Chondrocyte (in vitro differentiated cells): Measurements from ENCODE around the gene KLHDC8B. TPM values are rescaled to one million over a fixed set of nuclear protein-coding genes. Genes with fewer than 3 reads are reported as not detected.
A peak's percentile ranks its signal among the peaks of the same experiment; 100 is the strongest.

Experiments used
- DNase-seq: peaks from one replicate; pipeline ENCODE4 v3.0.0; 2021; ENCODE audit warnings: mixed read lengths, low spot score
- H3K27ac Mint-ChIP-seq: one replicate; pipeline ENCODE4 v1.8.0; 2021; ENCODE audit warnings: mild to moderate bottlenecking, moderate library complexity, mixed read lengths; ENCODE audit not compliant: unreplicated experiment
- H3K27me3 Mint-ChIP-seq: 2 replicates; pipeline ENCODE4 v1.8.0; 2021; ENCODE audit warnings: low read depth, mixed read lengths
- H3K36me3 Mint-ChIP-seq: 2 replicates; pipeline ENCODE4 v1.8.0; 2021; ENCODE audit warnings: low read depth, mixed read lengths
- H3K4me1 Mint-ChIP-seq: 2 replicates; pipeline ENCODE4 v1.8.0; 2021; ENCODE audit warnings: low read depth, mild to moderate bottlenecking, mixed read lengths
- H3K4me3 Mint-ChIP-seq: one replicate; pipeline ENCODE4 v1.8.0; 2021; ENCODE audit warnings: mild to moderate bottlenecking, moderate library complexity, mixed read lengths; ENCODE audit not compliant: unreplicated experiment
- H3K9me3 Mint-ChIP-seq: 2 replicates; pipeline ENCODE4 v1.8.0; 2021; ENCODE audit warnings: low read depth, mixed read lengths
- total RNA-seq: library from RNA; stranded (reverse); gene quantifications from 3 replicates; pipeline ENCODE4 v1.2.1, GENCODE V29; 2021
- TF ChIP-seq, protein P1 (sequence below): fragments of 200-600 bp; sonication (generic); IDR thresholded peaks from 2 replicates; pipeline ENCODE4 v1.5.0; 2021; ENCODE audit warnings: antibody characterized with exemption, mild to moderate bottlenecking, moderate library complexity

Gene KLHDC8B
- total RNA-seq, 1 donor from 2014 or later: 35.1 TPM

DNA sequence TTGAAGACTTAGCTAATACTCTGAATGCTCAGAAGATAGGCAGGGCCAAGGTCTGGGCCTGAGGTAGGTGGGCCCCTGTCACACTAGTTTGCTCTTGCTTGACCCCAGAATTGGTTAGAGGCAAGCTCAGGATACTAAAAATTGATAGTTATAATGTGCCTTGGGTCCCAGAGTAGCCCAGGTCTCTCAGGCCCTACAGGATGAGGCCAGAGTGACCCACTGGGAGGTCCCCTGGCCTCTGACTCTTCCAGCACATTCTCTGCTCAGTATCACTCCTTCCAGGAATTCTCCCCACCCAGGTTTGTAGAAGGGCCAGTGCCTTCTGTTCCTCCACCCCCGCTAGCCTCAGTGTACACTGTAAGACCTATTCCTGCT is 667 bp upstream of the KLHDC8B start:
- no peak for DNase-seq
- Mint-ChIP-seq H3K4me1 (peaks cover 38% of the 10 kb centered on the region), H3K27me3 (no peaks in the 10 kb centered on the region), H3K4me3 (peak overlapping the region; percentile 90), H3K9me3 (no peaks in the 10 kb centered on the region), H3K27ac (peak overlapping the region; percentile 96), H3K36me3 (peaks cover 3% of the 10 kb centered on the region)
- TF ChIP-seq, protein P1, sequence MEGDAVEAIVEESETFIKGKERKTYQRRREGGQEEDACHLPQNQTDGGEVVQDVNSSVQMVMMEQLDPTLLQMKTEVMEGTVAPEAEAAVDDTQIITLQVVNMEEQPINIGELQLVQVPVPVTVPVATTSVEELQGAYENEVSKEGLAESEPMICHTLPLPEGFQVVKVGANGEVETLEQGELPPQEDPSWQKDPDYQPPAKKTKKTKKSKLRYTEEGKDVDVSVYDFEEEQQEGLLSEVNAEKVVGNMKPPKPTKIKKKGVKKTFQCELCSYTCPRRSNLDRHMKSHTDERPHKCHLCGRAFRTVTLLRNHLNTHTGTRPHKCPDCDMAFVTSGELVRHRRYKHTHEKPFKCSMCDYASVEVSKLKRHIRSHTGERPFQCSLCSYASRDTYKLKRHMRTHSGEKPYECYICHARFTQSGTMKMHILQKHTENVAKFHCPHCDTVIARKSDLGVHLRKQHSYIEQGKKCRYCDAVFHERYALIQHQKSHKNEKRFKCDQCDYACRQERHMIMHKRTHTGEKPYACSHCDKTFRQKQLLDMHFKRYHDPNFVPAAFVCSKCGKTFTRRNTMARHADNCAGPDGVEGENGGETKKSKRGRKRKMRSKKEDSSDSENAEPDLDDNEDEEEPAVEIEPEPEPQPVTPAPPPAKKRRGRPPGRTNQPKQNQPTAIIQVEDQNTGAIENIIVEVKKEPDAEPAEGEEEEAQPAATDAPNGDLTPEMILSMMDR: no peak

DNA sequence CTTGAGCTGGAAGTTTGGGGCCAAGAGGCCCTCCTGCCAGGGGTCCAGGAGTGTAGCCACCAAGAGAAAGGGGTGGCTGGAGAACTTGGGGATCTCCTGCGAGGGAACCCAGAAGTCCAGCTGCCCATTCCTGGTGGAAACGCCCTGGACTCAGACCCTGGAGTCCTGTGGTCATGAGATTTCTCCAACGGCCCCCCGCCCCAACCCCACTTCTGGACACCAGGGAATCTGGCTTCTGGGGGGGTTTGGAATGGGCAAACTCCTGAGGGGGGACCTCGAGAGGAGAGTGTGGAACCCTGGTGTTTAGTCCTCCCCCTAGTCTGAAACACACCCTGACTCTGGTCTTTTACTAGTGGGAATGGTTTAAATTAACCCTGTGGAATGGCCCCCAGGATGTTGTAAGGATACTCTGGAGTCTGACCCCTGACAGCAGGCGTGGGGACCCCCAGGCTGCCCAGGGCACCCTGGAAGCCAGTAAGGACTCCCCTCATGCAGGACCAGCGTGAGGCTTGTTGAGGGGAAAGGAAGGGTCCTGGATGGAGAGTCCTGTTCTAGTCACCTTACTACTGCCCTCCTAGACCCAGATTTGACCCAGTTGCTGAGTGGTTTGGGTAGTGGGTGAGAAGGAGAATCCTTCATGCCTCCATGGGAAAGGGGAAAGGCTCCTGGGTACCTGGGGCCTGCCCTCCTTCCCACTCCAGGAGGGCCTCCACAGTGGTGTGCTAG is 540 bp downstream of the KLHDC8B start:
- H3K27me3 Mint-ChIP-seq: no peaks in the 10 kb centered on the region
- no peak for DNase-seq
- H3K27ac Mint-ChIP-seq: peak overlapping the region; percentile 69
- H3K9me3 Mint-ChIP-seq: no peaks in the 10 kb centered on the region
- TF ChIP-seq, protein P1: no peak
- H3K4me1 Mint-ChIP-seq: peaks cover 31% of the 10 kb centered on the region
- H3K4me3 Mint-ChIP-seq: peak overlapping the region; percentile 90
- H3K36me3 Mint-ChIP-seq: peaks cover 3% of the 10 kb centered on the region

DNA sequence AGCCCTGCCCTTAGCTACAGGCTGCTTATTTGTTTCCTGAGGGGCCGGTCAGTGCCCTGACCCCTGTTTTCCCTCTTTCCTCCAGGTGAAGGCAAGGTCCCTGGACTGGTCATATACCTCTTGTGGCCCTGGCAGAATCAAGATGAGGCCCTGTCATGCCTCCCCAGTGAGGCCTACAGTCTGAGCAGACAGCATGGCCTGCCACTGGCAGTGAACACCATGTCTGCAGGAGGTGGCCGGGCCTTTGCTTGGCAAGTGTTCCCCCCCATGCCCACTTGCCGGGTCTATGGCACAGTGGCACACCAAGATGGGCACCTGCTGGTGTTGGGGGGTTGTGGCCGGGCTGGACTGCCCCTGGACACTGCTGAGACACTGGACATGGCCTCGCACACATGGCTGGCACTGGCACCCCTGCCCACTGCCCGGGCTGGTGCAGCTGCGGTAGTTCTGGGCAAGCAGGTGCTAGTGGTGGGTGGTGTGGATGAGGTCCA is 1.2 kb downstream of the KLHDC8B start:
- peaks cover 3% of the 10 kb centered on the region for H3K36me3 Mint-ChIP-seq
- no peak for DNase-seq
- H3K27ac Mint-ChIP-seq: peak overlapping the region; percentile 74
- no peaks in the 10 kb centered on the region for H3K9me3 Mint-ChIP-seq
- TF ChIP-seq, protein P1: no peak
- H3K4me1 Mint-ChIP-seq: peaks cover 31% of the 10 kb centered on the region
- peak overlapping the region; percentile 90 for H3K4me3 Mint-ChIP-seq
- H3K27me3 Mint-ChIP-seq: no peaks in the 10 kb centered on the region

GRCh38 chr3:49173116-49173791 is 1.9 kb downstream of the KLHDC8B start:
- TF ChIP-seq, protein P1: no peak
- Mint-ChIP-seq H3K4me1 (peaks cover 31% of the 10 kb centered on the region), H3K27me3 (no peaks in the 10 kb centered on the region), H3K9me3 (no peaks in the 10 kb centered on the region), H3K27ac (peak overlapping the region; percentile 83), H3K36me3 (peaks cover 3% of the 10 kb centered on the region), H3K4me3 (peak overlapping the region; percentile 90)
- no peak for DNase-seq

DNA sequence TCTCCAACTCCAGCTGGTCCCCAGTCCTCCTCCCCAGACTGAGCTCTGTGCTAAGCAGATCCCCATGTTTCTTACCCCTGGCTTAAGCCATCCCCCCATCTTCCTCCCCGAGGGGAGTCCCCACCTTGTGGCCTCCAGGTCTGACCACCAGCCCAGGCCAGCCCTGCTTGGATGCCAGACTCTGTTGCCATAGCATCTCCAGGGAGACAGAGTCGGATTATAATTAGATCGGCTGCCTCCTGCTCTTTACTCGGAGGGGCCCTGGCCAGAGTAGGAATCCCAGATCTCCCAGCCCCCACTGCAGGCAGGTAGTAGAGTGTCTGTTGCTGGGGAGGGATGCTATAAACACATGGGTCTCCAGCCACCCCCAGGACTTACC is 2.4 kb downstream of the KLHDC8B start:
- no peaks in the 10 kb centered on the region for H3K27me3 Mint-ChIP-seq
- TF ChIP-seq, protein P1: no peak
- peaks cover 31% of the 10 kb centered on the region for H3K4me1 Mint-ChIP-seq
- H3K36me3 Mint-ChIP-seq: peaks cover 3% of the 10 kb centered on the region
- no peak for DNase-seq
- H3K4me3 Mint-ChIP-seq: peak overlapping the region; percentile 49
- peak overlapping the region; percentile 83 for H3K27ac Mint-ChIP-seq
- H3K9me3 Mint-ChIP-seq: no peaks in the 10 kb centered on the region
